Activated B cell treated with CpG ODN at 0.5 μM for 24 hours (primary cell): Measurements from ENCODE around the gene TMEM114. TPM values are rescaled to one million over a fixed set of nuclear protein-coding genes. Genes with fewer than 3 reads are reported as not detected.

Source experiments
- ATAC-seq: fragments of 200-7000 bp; cut with Tn5 transposase; one replicate; pipeline ENCODE4 v1.10.0; 2021; ENCODE audit warnings: low read depth, mild to moderate bottlenecking, moderate library complexity
- CTCF ChIA-PET: fragments of 350-600 bp; sonication (Branson Sonifier 250); formaldehyde crosslinking; loops from one replicate; lab custom pipeline; 2021; ENCODE audit warnings: antibody characterized with exemption; lab: Charles Lee
- POLR2A ChIA-PET: fragments of 350-600 bp; sonication (Branson Sonifier 250); formaldehyde crosslinking; loops from one replicate; lab custom pipeline; 2021; ENCODE audit warnings: antibody characterized with exemption; lab: Charles Lee
- DNase-seq: peaks from one replicate; pipeline ENCODE4 v3.0.0; 2022
- H3K27ac Mint-ChIP-seq: one replicate; pipeline ENCODE4 v1.8.0; 2020; ENCODE audit warnings: mixed read lengths
- H3K27me3 Mint-ChIP-seq: one replicate; pipeline ENCODE4 v1.8.0; 2021; ENCODE audit warnings: mixed read lengths
- H3K36me3 Mint-ChIP-seq: one replicate; pipeline ENCODE4 v1.8.0; 2021; ENCODE audit warnings: low read depth, mixed read lengths
- H3K4me1 Mint-ChIP-seq: one replicate; pipeline ENCODE4 v1.8.0; 2021; ENCODE audit warnings: mixed read lengths
- H3K4me3 Mint-ChIP-seq: one replicate; pipeline ENCODE4 v1.8.0; 2020; ENCODE audit warnings: mild to moderate bottlenecking, mixed read lengths
- H3K9me3 Mint-ChIP-seq: one replicate; pipeline ENCODE4 v1.8.0; 2020; ENCODE audit warnings: mixed read lengths
- intact Hi-C: fragments of 100-400 bp; cut with micrococcal nuclease; formaldehyde crosslinking; loops from one replicate; pipeline ENCODE4 v1.15.1; 2024
- total RNA-seq: library from RNA; stranded (reverse); gene quantifications from 2 replicates; pipeline ENCODE4 v1.2.3, GENCODE V29; 2022
- TF ChIP-seq, protein P1 (sequence below): fragments of 200-600 bp; IDR thresholded peaks from one replicate; pipeline ENCODE4 v1.8.0; 2022; ENCODE audit warnings: antibody characterized with exemption, mild to moderate bottlenecking

Gene TMEM114
- total RNA-seq, 1 donor from 2014 or later: not detected

DNA sequence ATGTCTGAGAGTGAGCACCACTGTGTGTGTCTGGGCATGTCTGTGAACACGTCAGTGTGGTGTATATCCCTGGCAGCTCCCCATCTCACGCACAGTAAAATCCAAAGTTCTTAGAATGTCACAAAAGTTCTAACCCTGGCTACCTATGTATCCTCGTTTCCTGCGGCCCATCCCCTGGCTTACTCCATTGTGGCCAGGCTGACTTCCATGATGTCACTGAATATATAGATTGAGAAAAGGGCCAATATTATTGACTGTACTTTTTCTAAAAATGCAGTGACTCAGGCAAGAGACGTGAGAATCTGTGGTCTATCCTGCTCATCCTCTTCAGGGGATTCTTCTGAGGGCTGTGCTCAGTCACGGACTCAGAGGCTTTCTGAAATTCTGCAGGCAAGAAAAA lies 30.2 kb upstream of the TMEM114 start:
- no peak overlapping the region for H3K27ac Mint-ChIP-seq
- H3K9me3 Mint-ChIP-seq: no peaks in the 10 kb centered on the region
- TF ChIP-seq, protein P1, sequence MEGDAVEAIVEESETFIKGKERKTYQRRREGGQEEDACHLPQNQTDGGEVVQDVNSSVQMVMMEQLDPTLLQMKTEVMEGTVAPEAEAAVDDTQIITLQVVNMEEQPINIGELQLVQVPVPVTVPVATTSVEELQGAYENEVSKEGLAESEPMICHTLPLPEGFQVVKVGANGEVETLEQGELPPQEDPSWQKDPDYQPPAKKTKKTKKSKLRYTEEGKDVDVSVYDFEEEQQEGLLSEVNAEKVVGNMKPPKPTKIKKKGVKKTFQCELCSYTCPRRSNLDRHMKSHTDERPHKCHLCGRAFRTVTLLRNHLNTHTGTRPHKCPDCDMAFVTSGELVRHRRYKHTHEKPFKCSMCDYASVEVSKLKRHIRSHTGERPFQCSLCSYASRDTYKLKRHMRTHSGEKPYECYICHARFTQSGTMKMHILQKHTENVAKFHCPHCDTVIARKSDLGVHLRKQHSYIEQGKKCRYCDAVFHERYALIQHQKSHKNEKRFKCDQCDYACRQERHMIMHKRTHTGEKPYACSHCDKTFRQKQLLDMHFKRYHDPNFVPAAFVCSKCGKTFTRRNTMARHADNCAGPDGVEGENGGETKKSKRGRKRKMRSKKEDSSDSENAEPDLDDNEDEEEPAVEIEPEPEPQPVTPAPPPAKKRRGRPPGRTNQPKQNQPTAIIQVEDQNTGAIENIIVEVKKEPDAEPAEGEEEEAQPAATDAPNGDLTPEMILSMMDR: no peak
- CTCF ChIA-PET: no interaction called here
- ATAC-seq: no peak
- H3K27me3 Mint-ChIP-seq: peaks cover 5% of the 10 kb centered on the region
- H3K36me3 Mint-ChIP-seq: peaks cover 10% of the 10 kb centered on the region
- intact Hi-C loops: loop anchor here (2.0 to 5.0 kb wide), 2 partner anchors 53 to 248 kb away; partner anchors contain the start of gene CARHSP1
- DNase-seq: no peak
- POLR2A ChIA-PET: interaction anchor here (1.1 kb wide), 1 partner anchor 470 kb away, joined by 3 read pairs; no protein-coding TSS in a partner anchor
- peaks cover 13% of the 10 kb centered on the region for H3K4me1 Mint-ChIP-seq
- peak overlapping the region; percentile 95 for H3K4me3 Mint-ChIP-seq

DNA sequence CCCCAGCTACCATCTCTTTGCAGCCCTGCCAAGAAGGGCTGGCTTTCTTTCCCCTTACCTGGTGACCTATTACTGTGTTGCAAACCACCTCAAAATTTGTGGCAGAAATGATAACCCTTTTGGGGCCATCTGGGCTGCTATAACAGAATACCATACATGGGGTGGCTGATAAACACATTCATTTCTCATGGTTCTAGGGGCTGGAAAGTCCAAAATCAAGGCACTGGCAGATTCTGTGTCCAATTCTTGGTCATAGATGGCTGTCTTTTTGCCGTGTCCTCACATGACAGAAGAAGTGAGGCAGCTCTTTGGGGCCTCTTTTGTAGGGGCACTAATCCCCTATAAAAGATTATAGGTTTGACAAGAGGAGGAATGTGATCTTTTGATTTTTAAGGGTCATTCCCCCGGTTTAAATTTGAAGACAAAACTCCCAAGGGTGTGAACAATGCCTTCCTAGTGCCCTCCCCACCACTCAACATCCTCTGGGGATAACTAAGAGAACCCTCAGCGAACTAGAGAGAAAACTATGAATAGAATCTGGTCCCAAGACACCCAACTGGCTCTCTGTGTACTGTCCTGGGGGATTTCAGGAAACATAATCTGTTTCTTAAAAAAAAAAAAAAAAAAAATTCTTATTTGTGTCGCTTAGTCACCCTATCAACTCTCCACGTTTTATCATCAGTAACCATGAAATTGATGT lies 29.5 kb upstream of the TMEM114 start:
- TF ChIP-seq, protein P1: no peak
- Mint-ChIP-seq H3K4me3 (no peak overlapping the region), H3K27ac (no peak overlapping the region), H3K9me3 (no peaks in the 10 kb centered on the region), H3K27me3 (peaks cover 10% of the 10 kb centered on the region), H3K4me1 (peaks cover 11% of the 10 kb centered on the region), H3K36me3 (peaks cover 5% of the 10 kb centered on the region)
- intact Hi-C loops: loop anchor here (2.0 to 5.0 kb wide), 2 partner anchors 53 to 249 kb away; partner anchors contain the start of gene CARHSP1
- ATAC-seq: no peak
- ChIA-PET POLR2A (no interaction called here), CTCF (no interaction called here)
- DNase-seq: no peak

DNA sequence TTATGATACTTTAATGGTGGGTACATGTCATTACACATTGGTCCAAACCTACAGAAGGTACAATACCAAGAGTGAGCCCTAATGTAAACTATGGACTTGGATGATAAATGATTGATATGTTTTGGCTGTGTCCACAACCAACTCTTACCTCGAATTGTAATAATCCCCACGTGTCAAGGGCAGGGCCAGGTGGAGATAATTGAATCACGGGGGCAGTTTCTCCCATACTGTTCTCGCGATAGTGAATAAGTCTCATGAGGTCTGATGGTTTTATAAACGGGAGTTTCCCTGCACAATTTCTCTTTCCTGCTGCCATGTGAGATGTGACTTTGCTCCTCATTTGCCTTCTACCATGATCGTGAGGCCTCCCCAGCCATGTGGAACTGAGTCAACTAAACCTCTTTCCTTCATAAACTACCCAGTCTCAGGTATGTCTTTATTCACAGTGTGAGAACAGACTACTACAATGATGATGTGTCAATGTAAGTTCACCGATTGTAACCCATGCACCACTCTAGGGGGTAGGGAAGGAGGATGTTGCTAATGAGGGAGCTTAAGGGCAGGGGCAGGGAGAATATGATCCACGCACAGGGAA lies 24.2 kb upstream of the TMEM114 start:
- intact Hi-C loops: no loop called here
- CTCF ChIA-PET: no interaction called here
- no peaks in the 10 kb centered on the region for H3K9me3 Mint-ChIP-seq
- DNase-seq (no peak), ATAC-seq (no peak)
- H3K4me3 Mint-ChIP-seq: no peak overlapping the region
- no peaks in the 10 kb centered on the region for H3K4me1 Mint-ChIP-seq
- peaks cover 31% of the 10 kb centered on the region for H3K27me3 Mint-ChIP-seq
- TF ChIP-seq, protein P1: no peak
- H3K36me3 Mint-ChIP-seq: no peaks in the 10 kb centered on the region
- POLR2A ChIA-PET: no interaction called here
- no peak overlapping the region for H3K27ac Mint-ChIP-seq

DNA sequence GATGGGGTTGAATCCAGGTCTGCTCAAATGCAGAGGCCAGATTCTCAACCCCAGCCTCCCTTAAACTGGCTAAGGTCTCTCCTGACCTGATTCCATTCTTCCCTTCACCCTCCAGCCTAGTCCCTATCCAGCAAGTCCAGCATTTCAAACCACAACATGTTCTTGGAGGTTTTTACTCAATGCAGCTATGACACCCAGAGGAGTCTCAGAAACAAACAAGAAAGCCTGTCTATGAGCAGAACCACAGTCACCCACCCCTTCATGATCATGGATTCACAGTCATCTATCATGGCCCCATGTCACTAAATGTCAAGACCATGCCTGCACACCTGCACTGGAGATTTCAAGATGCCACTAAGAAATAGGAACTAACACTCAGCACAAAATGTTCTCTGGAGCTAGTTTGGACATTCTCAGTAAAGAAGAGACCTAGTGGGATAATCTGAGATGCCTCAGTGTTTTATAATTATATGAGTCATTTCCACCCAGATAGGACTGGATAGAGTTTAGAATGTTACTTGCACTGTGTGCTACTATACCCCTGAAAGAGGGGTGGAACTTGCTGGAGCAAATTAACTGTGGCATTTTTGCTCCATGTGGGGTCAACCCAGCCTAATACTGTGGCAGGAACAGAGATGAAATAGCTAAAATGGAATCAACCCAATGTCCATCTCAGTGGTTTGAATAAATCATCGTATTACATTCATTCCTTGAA lies 21.7 kb upstream of the TMEM114 start:
- intact Hi-C loops: no loop called here
- peaks cover 40% of the 10 kb centered on the region for H3K27me3 Mint-ChIP-seq

More for the DNA sequence above, 21.7 kb upstream of the TMEM114 start:
- Mint-ChIP-seq H3K4me3 (no peak overlapping the region), H3K4me1 (no peaks in the 10 kb centered on the region), H3K36me3 (no peaks in the 10 kb centered on the region), H3K9me3 (no peaks in the 10 kb centered on the region), H3K27ac (no peak overlapping the region)
- TF ChIP-seq, protein P1: no peak
- ChIA-PET POLR2A (no interaction called here), CTCF (no interaction called here)
- no peak for ATAC-seq
- DNase-seq: no peak
